Heart left ventricle (tissue), 16 donors: ENCODE measurements around the gene MX2. TPM values are rescaled to one million over a fixed set of nuclear protein-coding genes. Genes with fewer than 3 reads are reported as not detected.

Source experiments
- ATAC-seq, 4 donors: fragments of 200-7000 bp; cut with Tn5 transposase; one replicate each; pipeline ENCODE4 v1.9.1; 2020 to 2022; ENCODE audit warnings: moderate library complexity in 4 of 4, mild to moderate bottlenecking in 3 of 4, moderate number of reproducible peaks in 1 of 4
- DNase-seq, 5 donors: peaks; one replicate each; pipeline ENCODE4 v3.0.0-alpha.2; 2020
- H3K27ac ChIP-seq, 12 donors: fragments of 200-600 bp; sonication (generic) in 4 of 12; one replicate each; pipeline versions ENCODE4 v1.5.0 to v1.8.0; 2016 to 2022; ENCODE audit warnings: mild to moderate bottlenecking in 2 of 12
- H3K27me3 ChIP-seq, 9 donors: fragments of 200-600 bp; sonication (generic) in 2 of 9; one replicate each; pipeline versions ENCODE4 v1.5.1 to v1.8.0; 2016 to 2022; ENCODE audit warnings: mild to moderate bottlenecking in 3 of 9
- H3K36me3 ChIP-seq, 9 donors: fragments of 200-600 bp; sonication (generic) in 2 of 9; one replicate each; pipeline versions ENCODE4 v1.5.0 to v1.8.0; 2018 to 2022; ENCODE audit warnings: mild to moderate bottlenecking in 2 of 9
- H3K4me1 ChIP-seq, 12 donors: fragments of 200-600 bp; sonication (generic) in 4 of 12; one replicate each; pipeline versions ENCODE4 v1.5.0 to v1.8.0; 2016 to 2022; ENCODE audit warnings: mild to moderate bottlenecking in 3 of 12
- H3K4me3 ChIP-seq, 12 donors: fragments of 200-600 bp; sonication (generic) in 4 of 12; one replicate each; pipeline versions ENCODE4 v1.5.0 to v1.8.0; 2017 to 2022; ENCODE audit warnings: mild to moderate bottlenecking in 9 of 12, moderate library complexity in 4 of 12
- H3K9me3 ChIP-seq, 12 donors: fragments of 200-600 bp; sonication (generic) in 4 of 12; one replicate each; pipeline versions ENCODE4 v1.5.0 to v1.8.0; 2016 to 2022; ENCODE audit warnings: mild to moderate bottlenecking in 1 of 12
- CTCF ChIP-seq, 12 donors: fragments of 200-600 bp; sonication (generic) in 4 of 12; IDR thresholded peaks; one replicate each; pipeline versions ENCODE4 v1.5.0 to v1.8.0; 2018 to 2022; ENCODE audit warnings: antibody characterized with exemption in 12 of 12, mild to moderate bottlenecking in 5 of 12
- POLR2A ChIP-seq, 2 donors: fragments of 450-650 bp; IDR thresholded peaks; one replicate each; pipeline ENCODE4 v1.6.1; 2017; ENCODE audit warnings: antibody characterized with exemption in 2 of 2, mild to moderate bottlenecking in 2 of 2, moderate library complexity in 2 of 2
- WGBS, 4 donors: extraction: QIAGEN DNeasy Blood & Tissue Kit in 2 of 4; methylation state at CpG; one replicate each; pipeline versions ENCODE4 v1.1.5 to v1.1.7; 2013 to 2018; 5-methylcytosine and 5-hydroxymethylcytosine counted together
- intact Hi-C, 10 donors: fragments of 100-400 bp; cut with DNase I; formaldehyde crosslinking; loops; one replicate each; pipeline versions ENCODE4 v1.11.1 to v1.14.2; 2022
- polyA plus RNA-seq, 2 donors: library from polyadenylated mRNA; stranded (reverse); fragments of 200-250 nt; gene quantifications; one replicate each; pipeline ENCODE4 v1.2.3, GENCODE V29; 2013
- total RNA-seq, 9 donors: library from RNA; depleted of rRNA in 2 of 9; stranded (reverse); fragments of >200 nt in 2 of 9; fragmentation: NEBNext Ultra II Directional in 3 of 9; extraction: Animal tissue kit (Norgen Biotek cat#: 25700) in 3 of 9; gene quantifications; one replicate each; pipeline versions ENCODE4 v1.1.0 to v1.2.4, GENCODE V29; 2016 to 2023
- donor health status: ischemic (EF 13 %, LVEDD 7.1; RV severe dilation, severe dysfunction).
- donor health status: healthy with polysubstance abuse.
- donor health status: DM: no; HTN: yes; CAD: no.
- donor health status: DM: no; HTN: no; CAD: no.
- donor health status: ischemic (EF 25% LVEDD 6.9; RV normal size, moderate dysfunction).
- donor health status: ischemic (EF 25% LVEDD 5.7; RV mildly dilated, moderate dysfunction).
- donor health status: healthy.
- donor health status: DM: yes; HTN: yes; CAD: no.
- donor health status: ischemic (EF 35%, LVEDD 5.7; RV mildly dilated, moderate dysfunction).
- donor health status: nonischemic (EF 11% LVEDD 7.7; RV severe dilation, severe dysfunction).
- donor health status: DM: yes; HTN: yes; CAD: no.
- donor health status: PGD.
- donor health status: ischemic (EF 29% LVEDD 5.4; RV normal size, mild dysfunction).
- donor health status: nonischemic (EF 23%, LVEDD 6.1; RV moderate dilation, normal function).

The MX2 gene
- total and polyA plus RNA-seq, 11 donors, result 3.2 to 23.3 (median 5.7) TPM

DNA sequence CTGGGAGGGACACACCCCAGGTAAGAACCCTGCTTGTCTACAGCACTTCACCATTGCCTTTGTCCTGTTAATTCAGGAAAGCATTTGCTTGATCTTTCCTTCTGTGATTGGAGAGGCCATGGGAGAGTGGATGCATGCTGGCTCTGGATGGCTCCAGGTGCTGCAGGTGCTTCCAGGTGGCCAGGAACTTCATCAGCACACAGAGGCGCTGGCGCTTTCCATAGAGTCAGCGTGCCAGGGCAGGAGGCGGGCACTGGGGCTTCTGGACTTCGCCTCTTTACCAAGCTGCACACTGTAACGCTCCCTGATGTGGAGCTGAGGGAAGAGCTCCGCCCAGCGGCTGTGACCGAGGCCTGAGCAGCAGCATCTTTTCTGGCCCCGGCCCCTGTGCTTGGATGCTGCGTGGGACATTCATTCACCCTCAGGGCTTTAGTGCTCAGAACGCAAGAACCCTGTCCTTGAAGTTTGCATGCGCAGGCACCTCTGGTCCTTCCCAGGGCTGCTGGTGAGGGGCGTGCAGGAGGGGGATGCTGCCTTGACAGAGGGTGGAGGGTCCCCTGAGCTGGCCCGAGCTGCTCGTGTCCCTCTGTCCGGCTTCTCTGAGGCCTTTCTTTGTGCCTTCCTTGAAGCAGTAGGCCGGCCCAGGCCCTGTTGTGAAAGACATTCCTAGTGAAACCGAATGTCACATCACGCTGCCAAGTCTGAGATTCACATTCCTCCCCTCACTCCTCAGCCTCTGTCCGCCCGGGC lies 1.6 kb upstream of the MX2 start:
- Histone ChIP-seq H3K9me3 (no peaks in the 10 kb centered on the region), H3K36me3 (peaks cover 0 to 12% (median 0%) of the 10 kb centered on the region in 9 donors), H3K4me3 (no peak overlapping the region), H3K27ac (peak overlapping the region in 11 of 12 donors; percentile 80 to 98 (median 93)), H3K4me1 (peaks cover 0 to 33% (median 16%) of the 10 kb centered on the region in 12 donors), H3K27me3 (no peaks in the 10 kb centered on the region)
- ATAC-seq (peak in 2 of 4 donors; percentile 26 to 39), DNase-seq (peak in 2 of 5 donors; percentile 47 to 60)
- intact Hi-C loops, result loop anchor here in 4 of 10 donors (5.0 to 10.0 kb wide), 4 partner anchors 57 to 195 kb away; partner anchors contain the start of genes BACE2 (in 2 of the 4) and MX1 (in 1 of the 4)
- TF ChIP-seq CTCF (IDR thresholded peaks at IDR 0.05) (no peak), POLR2A (IDR thresholded peaks at IDR 0.05) (no peak)
- 62 to 69% (median 65%) methylated on average over 16 to 22 of the region's 22 CpGs for WGBS, 4 donors

GRCh38 chr21:41361053-41361785 lies 608 bp upstream of the MX2 start:
- no peak for TF ChIP-seq POLR2A (IDR thresholded peaks at IDR 0.05)
- no peak for TF ChIP-seq CTCF (IDR thresholded peaks at IDR 0.05)
- Histone ChIP-seq H3K9me3 (no peaks in the 10 kb centered on the region), H3K4me1 (peaks cover 0 to 36% (median 16%) of the 10 kb centered on the region in 12 donors), H3K27ac (peak overlapping the region; percentile 80 to 98 (median 94)), H3K36me3 (peaks cover 0 to 19% (median 0%) of the 10 kb centered on the region in 9 donors), H3K27me3 (no peaks in the 10 kb centered on the region), H3K4me3 (peak overlapping the region in 10 of 12 donors; percentile 32 to 70 (median 58))
- intact Hi-C loops, result loop anchor here in 4 of 10 donors (5.0 to 10.0 kb wide), 4 partner anchors 56 to 196 kb away; partner anchors contain the start of genes BACE2 (in 2 of the 4) and MX1 (in 1 of the 4)
- DNase-seq (no peak), ATAC-seq (no peak)
- 76 to 88% (median 86%) methylated on average over 14 to 16 of the region's 16 CpGs for WGBS, 4 donors

DNA sequence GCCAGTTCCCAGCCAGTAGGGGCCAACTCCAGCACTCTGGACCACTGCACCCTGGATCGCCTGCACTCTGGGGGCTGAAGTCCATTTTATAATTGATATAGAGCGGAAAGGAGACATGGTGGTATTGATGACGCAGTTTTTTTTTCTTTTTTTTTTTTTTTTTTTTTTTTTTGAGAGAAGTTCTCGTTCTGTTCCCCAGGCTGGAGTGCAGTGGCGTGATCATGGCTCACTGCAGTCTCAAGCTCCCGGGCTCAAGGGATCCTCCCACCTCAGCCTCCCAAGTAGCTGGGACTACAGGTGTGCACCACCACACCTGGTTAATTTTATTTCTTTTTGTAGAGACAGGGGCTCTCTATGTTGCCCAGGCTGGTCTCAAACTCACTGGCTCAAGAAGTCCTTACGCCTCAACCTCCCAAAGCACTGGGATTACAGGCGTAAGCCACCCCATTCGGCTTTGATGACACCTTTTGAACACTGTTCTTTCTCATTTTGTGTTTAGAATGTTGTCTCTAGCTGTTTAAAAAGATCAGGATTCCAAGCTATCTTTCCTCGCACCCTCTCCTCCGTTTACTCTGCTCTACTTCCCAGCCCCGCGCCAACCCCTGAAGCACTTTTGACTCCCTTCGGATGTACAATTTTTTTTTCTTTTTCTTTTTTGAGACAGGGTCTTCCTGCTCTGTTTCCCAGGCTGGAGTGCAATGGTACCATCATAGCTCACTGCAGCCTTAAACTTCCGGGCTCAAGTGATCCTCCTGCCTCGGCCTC lies 960 bp downstream of the MX2 start:
- TF ChIP-seq CTCF (IDR thresholded peaks at IDR 0.05), result no peak
- DNase-seq (no peak), ATAC-seq (peak in 2 of 4 donors; percentile 1)
- 81 to 85% (median 82%) methylated on average over 16 of the region's 16 CpGs for WGBS, 4 donors
- intact Hi-C loops, result loop anchor here in 4 of 10 donors (5.0 to 10.0 kb wide), 4 partner anchors 55 to 198 kb away; partner anchors contain the start of genes BACE2 (in 2 of the 4) and MX1 (in 1 of the 4)
- peaks cover 0 to 50% (median 20%) of the 10 kb centered on the region in 12 donors for H3K4me1 ChIP-seq
- peak overlapping the region; percentile 3 to 70 (median 55) for H3K4me3 ChIP-seq
- H3K36me3 ChIP-seq, result peaks cover 0 to 23% (median 0%) of the 10 kb centered on the region in 9 donors
- no peaks in the 10 kb centered on the region for H3K9me3 ChIP-seq
- peak overlapping the region; percentile 80 to 98 (median 94) for H3K27ac ChIP-seq
- H3K27me3 ChIP-seq, result peaks cover 0 to 4% (median 0%) of the 10 kb centered on the region in 9 donors
